Heart left ventricle (tissue), 16 donors: ENCODE data around the gene ATP2B2. TPM values are rescaled to one million over a fixed set of nuclear protein-coding genes. Genes with fewer than 3 reads are reported as not detected.

Experiments
- ATAC-seq, 4 donors: fragments of 200-7000 bp; cut with Tn5 transposase; one replicate each; pipeline ENCODE4 v1.9.1; 2020 to 2022; ENCODE audit warnings: moderate library complexity in 4 of 4, mild to moderate bottlenecking in 3 of 4, moderate number of reproducible peaks in 1 of 4
- DNase-seq, 5 donors: peaks; one replicate each; pipeline ENCODE4 v3.0.0-alpha.2; 2020
- H3K27ac ChIP-seq, 12 donors: fragments of 200-600 bp; sonication (generic) in 4 of 12; one replicate each; pipeline versions ENCODE4 v1.5.0 to v1.8.0; 2016 to 2022; ENCODE audit warnings: mild to moderate bottlenecking in 2 of 12
- H3K27me3 ChIP-seq, 9 donors: fragments of 200-600 bp; sonication (generic) in 2 of 9; one replicate each; pipeline versions ENCODE4 v1.5.1 to v1.8.0; 2016 to 2022; ENCODE audit warnings: mild to moderate bottlenecking in 3 of 9
- H3K36me3 ChIP-seq, 9 donors: fragments of 200-600 bp; sonication (generic) in 2 of 9; one replicate each; pipeline versions ENCODE4 v1.5.0 to v1.8.0; 2018 to 2022; ENCODE audit warnings: mild to moderate bottlenecking in 2 of 9
- H3K4me1 ChIP-seq, 12 donors: fragments of 200-600 bp; sonication (generic) in 4 of 12; one replicate each; pipeline versions ENCODE4 v1.5.0 to v1.8.0; 2016 to 2022; ENCODE audit warnings: mild to moderate bottlenecking in 3 of 12
- H3K4me3 ChIP-seq, 12 donors: fragments of 200-600 bp; sonication (generic) in 4 of 12; one replicate each; pipeline versions ENCODE4 v1.5.0 to v1.8.0; 2017 to 2022; ENCODE audit warnings: mild to moderate bottlenecking in 9 of 12, moderate library complexity in 4 of 12
- H3K9me3 ChIP-seq, 12 donors: fragments of 200-600 bp; sonication (generic) in 4 of 12; one replicate each; pipeline versions ENCODE4 v1.5.0 to v1.8.0; 2016 to 2022; ENCODE audit warnings: mild to moderate bottlenecking in 1 of 12
- CTCF ChIP-seq, 12 donors: fragments of 200-600 bp; sonication (generic) in 4 of 12; IDR thresholded peaks; one replicate each; pipeline versions ENCODE4 v1.5.0 to v1.8.0; 2018 to 2022; ENCODE audit warnings: antibody characterized with exemption in 12 of 12, mild to moderate bottlenecking in 5 of 12
- POLR2A ChIP-seq, 2 donors: fragments of 450-650 bp; IDR thresholded peaks; one replicate each; pipeline ENCODE4 v1.6.1; 2017; ENCODE audit warnings: antibody characterized with exemption in 2 of 2, mild to moderate bottlenecking in 2 of 2, moderate library complexity in 2 of 2
- whole genome bisulfite sequencing, 4 donors: extraction: QIAGEN DNeasy Blood & Tissue Kit in 2 of 4; methylation state at CpG; one replicate each; pipeline versions ENCODE4 v1.1.5 to v1.1.7; 2013 to 2018; 5-methylcytosine and 5-hydroxymethylcytosine counted together
- intact Hi-C, 10 donors: fragments of 100-400 bp; cut with DNase I; formaldehyde crosslinking; loops; one replicate each; pipeline versions ENCODE4 v1.11.1 to v1.14.2; 2022
- polyA plus RNA-seq, 2 donors: library from polyadenylated mRNA; stranded (reverse); fragments of 200-250 nt; gene quantifications; one replicate each; pipeline ENCODE4 v1.2.3, GENCODE V29; 2013
- total RNA-seq, 9 donors: library from RNA; depleted of rRNA in 2 of 9; stranded (reverse); fragments of >200 nt in 2 of 9; fragmentation: NEBNext Ultra II Directional in 3 of 9; extraction: Animal tissue kit (Norgen Biotek cat#: 25700) in 3 of 9; gene quantifications; one replicate each; pipeline versions ENCODE4 v1.1.0 to v1.2.4, GENCODE V29; 2016 to 2023
- donor health status: ischemic (EF 13 %, LVEDD 7.1; RV severe dilation, severe dysfunction).
- donor health status: healthy with polysubstance abuse.
- donor health status: DM: no; HTN: yes; CAD: no.
- donor health status: DM: no; HTN: no; CAD: no.
- donor health status: ischemic (EF 25% LVEDD 6.9; RV normal size, moderate dysfunction).
- donor health status: ischemic (EF 25% LVEDD 5.7; RV mildly dilated, moderate dysfunction).
- donor health status: healthy.
- donor health status: DM: yes; HTN: yes; CAD: no.
- donor health status: ischemic (EF 35%, LVEDD 5.7; RV mildly dilated, moderate dysfunction).
- donor health status: nonischemic (EF 11% LVEDD 7.7; RV severe dilation, severe dysfunction).
- donor health status: DM: yes; HTN: yes; CAD: no.
- donor health status: PGD.
- donor health status: ischemic (EF 29% LVEDD 5.4; RV normal size, mild dysfunction).
- donor health status: nonischemic (EF 23%, LVEDD 6.1; RV moderate dilation, normal function).

Gene ATP2B2
- total and polyA plus RNA-seq, 11 donors = 0.01 to 0.35 (median 0.12) TPM; not detected in 3

DNA sequence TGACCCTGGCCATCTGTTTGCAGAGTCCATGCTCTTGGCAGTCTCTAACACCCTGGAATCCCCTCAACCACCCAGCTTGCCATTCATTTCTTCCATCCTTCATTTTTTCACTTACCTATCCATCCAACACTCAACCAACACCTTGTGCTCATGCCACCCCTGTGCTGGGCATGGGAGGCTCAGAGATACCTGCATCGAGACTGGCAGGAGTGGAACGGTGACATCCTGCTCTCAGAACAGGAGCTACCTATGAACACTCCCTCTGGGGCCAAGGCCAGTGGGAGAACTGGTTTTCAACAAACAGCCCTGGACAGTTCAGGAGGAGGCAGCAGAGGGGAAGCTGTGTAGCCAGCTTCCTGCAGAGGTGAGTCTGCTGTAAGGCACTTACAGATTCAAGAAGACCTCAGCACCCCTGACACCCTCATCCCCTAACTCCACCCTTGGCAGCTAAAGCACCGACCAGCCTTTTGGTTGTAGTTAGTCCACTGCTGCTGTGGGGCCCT, 19.5 kb upstream of the ATP2B2 start:
- no peak overlapping the region for H3K4me3 ChIP-seq
- no peaks in the 10 kb centered on the region for H3K4me1 ChIP-seq
- no peak overlapping the region for H3K27ac ChIP-seq
- ATAC-seq (no peak), DNase-seq (peak in 1 of 5 donors; percentile 2)
- 55 to 89% (median 80%) methylated on average over 3 of the region's 3 CpGs for WGBS, 4 donors
- peaks cover 0 to 30% (median 8%) of the 10 kb centered on the region in 9 donors for H3K27me3 ChIP-seq
- H3K36me3 ChIP-seq = no peaks in the 10 kb centered on the region
- no peak for TF ChIP-seq CTCF (IDR thresholded peaks at IDR 0.05)
- no peak for TF ChIP-seq POLR2A (IDR thresholded peaks at IDR 0.05)
- intact Hi-C loops = no loop called here
- H3K9me3 ChIP-seq = no peaks in the 10 kb centered on the region

DNA sequence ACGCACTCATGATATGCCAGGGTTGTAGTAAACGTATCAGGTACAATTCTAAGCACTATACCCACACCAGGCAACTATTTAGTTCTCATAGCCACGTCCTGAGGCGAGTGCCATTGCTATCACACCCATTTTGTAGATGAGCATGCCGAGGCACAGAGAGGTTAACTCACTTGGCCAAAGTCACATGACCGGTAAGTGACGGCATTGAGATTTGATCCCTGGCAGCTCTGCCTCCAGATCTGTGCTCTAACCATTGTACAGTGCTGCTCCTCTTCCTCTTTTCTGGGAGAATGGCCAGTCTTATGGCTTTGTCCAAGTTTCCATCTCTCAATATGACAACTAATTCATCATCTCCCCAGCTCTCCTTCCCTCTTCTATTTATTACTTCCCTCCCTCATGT, 18.9 kb upstream of the ATP2B2 start:
- Histone ChIP-seq H3K27me3 (peaks cover 0 to 30% (median 8%) of the 10 kb centered on the region in 9 donors), H3K4me1 (no peaks in the 10 kb centered on the region), H3K9me3 (no peaks in the 10 kb centered on the region), H3K27ac (no peak overlapping the region), H3K4me3 (no peak overlapping the region), H3K36me3 (no peaks in the 10 kb centered on the region)
- no peak for DNase-seq
- TF ChIP-seq CTCF (IDR thresholded peaks at IDR 0.05) (no peak), POLR2A (IDR thresholded peaks at IDR 0.05) (no peak)
- no peak for ATAC-seq
- 72 to 85% (median 77%) methylated on average over 7 of the region's 7 CpGs for WGBS, 4 donors
- intact Hi-C loops = no loop called here

DNA sequence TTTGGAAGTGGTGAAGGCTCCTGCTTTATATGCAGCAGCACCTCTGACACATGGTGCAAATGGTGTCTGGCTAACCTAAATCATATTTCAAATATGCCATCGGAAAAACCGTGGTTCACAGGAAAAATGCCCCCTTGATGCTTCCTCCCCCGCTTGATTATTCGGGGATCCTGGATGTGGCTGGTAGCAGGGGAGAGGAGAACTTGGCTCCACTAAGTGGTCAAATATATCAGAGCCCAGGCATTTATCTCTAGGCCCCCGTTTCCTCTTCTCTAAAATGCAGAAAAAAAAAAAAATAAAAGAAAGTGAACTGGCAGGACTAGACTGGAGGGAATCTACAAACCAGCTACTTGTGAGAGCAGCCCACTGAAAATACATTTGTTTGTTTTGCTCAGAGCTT, 18.2 kb upstream of the ATP2B2 start:
- Histone ChIP-seq H3K36me3 (no peaks in the 10 kb centered on the region), H3K4me1 (peaks cover 0 to 6% (median 0%) of the 10 kb centered on the region in 12 donors), H3K4me3 (no peak overlapping the region), H3K27me3 (peaks cover 0 to 30% (median 5%) of the 10 kb centered on the region in 9 donors), H3K27ac (no peak overlapping the region), H3K9me3 (no peaks in the 10 kb centered on the region)
- DNase-seq (no peak), ATAC-seq (no peak)
- intact Hi-C loops = no loop called here
- WGBS, 4 donors = 50 to 60% (median 52%) methylated on average over 5 of the region's 5 CpGs
- no peak for TF ChIP-seq CTCF (IDR thresholded peaks at IDR 0.05)

GRCh38 chr3:10522646-10523303, 17.4 kb upstream of the ATP2B2 start:
- WGBS, 4 donors = 69 to 90% (median 83%) methylated on average over 3 of the region's 3 CpGs
- H3K4me3 ChIP-seq = no peak overlapping the region
- H3K4me1 ChIP-seq = peaks cover 0 to 13% (median under 1%) of the 10 kb centered on the region in 12 donors
- peaks cover 0 to 30% (median 5%) of the 10 kb centered on the region in 9 donors for H3K27me3 ChIP-seq
- no peaks in the 10 kb centered on the region for H3K9me3 ChIP-seq
- H3K36me3 ChIP-seq = no peaks in the 10 kb centered on the region
- intact Hi-C loops = no loop called here
- no peak overlapping the region for H3K27ac ChIP-seq
- no peak for ATAC-seq
- TF ChIP-seq CTCF (IDR thresholded peaks at IDR 0.05) (no peak), POLR2A (IDR thresholded peaks at IDR 0.05) (no peak)
- peak in 1 of 5 donors; percentile 0 for DNase-seq
